Ovary (tissue), 3 donors: Measurements from ENCODE around the gene RTP3.

ENCODE experiments used
- EP300 ChIP-seq: sonication (generic); formaldehyde crosslinking; IDR thresholded peaks from one replicate; pipeline ENCODE4 v1.6.1; 2017; ENCODE audit warnings: antibody characterized with exemption
- TF ChIP-seq, protein P1 (sequence below), 3 donors: fragments of 450-650 bp in 2 of 3; fragments of 200-600 bp in 1 of 3; IDR thresholded peaks; one replicate each; pipeline versions ENCODE4 v1.5.1 to v1.8.0; 2016 to 2022; ENCODE audit warnings: antibody characterized with exemption in 3 of 3, mild to moderate bottlenecking in 1 of 3
- donor health status: DM: no; HTN: no; CAD: no.

DNA sequence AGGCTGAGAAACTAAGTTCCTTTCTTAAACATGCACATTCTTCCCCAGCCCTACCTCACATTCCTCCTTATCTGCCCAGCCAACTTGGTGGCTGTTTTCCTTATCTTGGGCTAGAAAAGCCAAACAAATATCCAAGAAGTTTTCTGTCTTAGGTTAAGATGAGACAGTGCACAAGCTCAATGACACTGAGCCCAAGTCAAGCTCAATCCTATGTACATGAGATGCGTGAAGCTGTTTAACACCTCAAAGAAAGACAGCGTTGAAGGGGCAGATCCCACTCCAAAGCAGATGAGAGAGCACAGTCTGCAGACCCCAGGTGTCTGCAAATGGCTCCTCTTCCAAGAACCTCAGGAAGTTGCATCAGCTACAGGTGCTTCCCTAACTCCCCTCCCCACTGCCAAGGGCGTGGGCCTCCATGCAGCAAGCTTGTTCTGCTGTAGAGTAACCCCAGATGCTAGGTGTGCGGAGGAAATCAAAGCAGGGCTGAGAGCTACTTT is 51.7 kb downstream of the RTP3 start:
- TF ChIP-seq, protein P1, sequence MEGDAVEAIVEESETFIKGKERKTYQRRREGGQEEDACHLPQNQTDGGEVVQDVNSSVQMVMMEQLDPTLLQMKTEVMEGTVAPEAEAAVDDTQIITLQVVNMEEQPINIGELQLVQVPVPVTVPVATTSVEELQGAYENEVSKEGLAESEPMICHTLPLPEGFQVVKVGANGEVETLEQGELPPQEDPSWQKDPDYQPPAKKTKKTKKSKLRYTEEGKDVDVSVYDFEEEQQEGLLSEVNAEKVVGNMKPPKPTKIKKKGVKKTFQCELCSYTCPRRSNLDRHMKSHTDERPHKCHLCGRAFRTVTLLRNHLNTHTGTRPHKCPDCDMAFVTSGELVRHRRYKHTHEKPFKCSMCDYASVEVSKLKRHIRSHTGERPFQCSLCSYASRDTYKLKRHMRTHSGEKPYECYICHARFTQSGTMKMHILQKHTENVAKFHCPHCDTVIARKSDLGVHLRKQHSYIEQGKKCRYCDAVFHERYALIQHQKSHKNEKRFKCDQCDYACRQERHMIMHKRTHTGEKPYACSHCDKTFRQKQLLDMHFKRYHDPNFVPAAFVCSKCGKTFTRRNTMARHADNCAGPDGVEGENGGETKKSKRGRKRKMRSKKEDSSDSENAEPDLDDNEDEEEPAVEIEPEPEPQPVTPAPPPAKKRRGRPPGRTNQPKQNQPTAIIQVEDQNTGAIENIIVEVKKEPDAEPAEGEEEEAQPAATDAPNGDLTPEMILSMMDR (IDR thresholded peaks at IDR 0.05), result no peak
- no peak for TF ChIP-seq EP300
